AG04449 (cell line): ENCODE measurements around the gene JUND.

Experiments used
- CTCF ChIA-PET: fragments of 350-600 bp; formaldehyde crosslinking; extraction: SDS; loops from one replicate; lab custom pipeline; 2021; ENCODE audit warnings: antibody characterized with exemption; lab: Yijun Ruan, JAX
- POLR2A ChIA-PET: fragments of 400-600, 350-600 bp; formaldehyde crosslinking; extraction: SDS; loops from one replicate; lab custom pipeline; 2020; ENCODE audit warnings: antibody characterized with exemption, inconsistent platforms; lab: Yijun Ruan, JAX
- DNase-seq: peaks from one replicate; pipeline ENCODE4 v3.0.0-alpha.2; 2010; ENCODE audit warnings: low read depth, low spot score
- H3K4me3 ChIP-seq: 2 replicates; pipeline ENCODE4 v1.5.1; 2011; ENCODE audit warnings: low read depth, mild to moderate bottlenecking, control low read depth, low read length
- TF ChIP-seq, protein P1 (sequence below): IDR thresholded peaks from one replicate; pipeline ENCODE4 v1.5.1; 2011; ENCODE audit warnings: mild to moderate bottlenecking, moderate library complexity, low read length, control low read depth, inconsistent platforms; ENCODE audit not compliant: insufficient read depth; ENCODE audit errors: missing control alignments

The JUND gene

DNA sequence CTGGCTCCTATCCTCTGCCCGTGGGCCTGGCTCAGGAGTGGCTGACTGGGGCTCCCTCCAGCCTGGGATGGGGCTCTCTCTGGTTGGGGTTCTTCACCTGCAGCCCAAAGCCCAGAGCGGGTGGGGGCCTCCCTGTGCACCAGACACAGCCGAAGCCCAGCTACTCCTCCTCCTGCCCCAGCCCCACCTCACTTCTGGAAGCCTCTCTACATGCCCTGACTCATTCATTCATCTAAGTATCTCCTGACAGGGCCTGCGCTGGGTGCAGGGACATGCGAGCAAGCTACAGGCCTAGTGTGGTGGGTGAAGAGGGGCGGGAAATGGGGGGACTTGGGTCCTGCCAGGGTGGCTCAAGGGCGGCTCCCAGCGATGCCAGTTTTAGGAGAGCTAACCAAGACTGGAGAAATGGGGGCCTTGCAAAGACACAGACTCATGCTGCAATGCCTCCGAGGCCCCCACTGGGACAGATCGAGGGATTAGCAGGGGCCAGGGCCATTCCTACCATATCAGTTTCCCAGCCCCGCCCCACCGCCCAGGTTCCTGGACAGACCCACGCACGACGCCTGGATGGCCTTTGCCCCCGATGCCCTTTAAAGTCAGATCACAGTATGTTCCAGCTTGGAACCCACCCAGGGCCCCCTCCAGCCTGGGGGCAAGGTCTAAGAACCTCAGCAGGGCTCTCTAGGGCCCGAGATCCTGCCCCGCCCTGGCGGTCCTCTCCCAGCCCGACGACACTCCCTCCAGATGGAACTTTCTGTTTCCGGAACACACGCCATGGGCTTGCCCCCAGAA is 28.9 kb upstream of the JUND start:
- TF ChIP-seq, protein P1, sequence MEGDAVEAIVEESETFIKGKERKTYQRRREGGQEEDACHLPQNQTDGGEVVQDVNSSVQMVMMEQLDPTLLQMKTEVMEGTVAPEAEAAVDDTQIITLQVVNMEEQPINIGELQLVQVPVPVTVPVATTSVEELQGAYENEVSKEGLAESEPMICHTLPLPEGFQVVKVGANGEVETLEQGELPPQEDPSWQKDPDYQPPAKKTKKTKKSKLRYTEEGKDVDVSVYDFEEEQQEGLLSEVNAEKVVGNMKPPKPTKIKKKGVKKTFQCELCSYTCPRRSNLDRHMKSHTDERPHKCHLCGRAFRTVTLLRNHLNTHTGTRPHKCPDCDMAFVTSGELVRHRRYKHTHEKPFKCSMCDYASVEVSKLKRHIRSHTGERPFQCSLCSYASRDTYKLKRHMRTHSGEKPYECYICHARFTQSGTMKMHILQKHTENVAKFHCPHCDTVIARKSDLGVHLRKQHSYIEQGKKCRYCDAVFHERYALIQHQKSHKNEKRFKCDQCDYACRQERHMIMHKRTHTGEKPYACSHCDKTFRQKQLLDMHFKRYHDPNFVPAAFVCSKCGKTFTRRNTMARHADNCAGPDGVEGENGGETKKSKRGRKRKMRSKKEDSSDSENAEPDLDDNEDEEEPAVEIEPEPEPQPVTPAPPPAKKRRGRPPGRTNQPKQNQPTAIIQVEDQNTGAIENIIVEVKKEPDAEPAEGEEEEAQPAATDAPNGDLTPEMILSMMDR, result no peak
- no peak overlapping the region for H3K4me3 ChIP-seq
- DNase-seq, result no peak
- ChIA-PET POLR2A (no interaction called here), CTCF (interaction anchor here (2.7 kb wide), 1 partner anchor 31 kb away, joined by 10 read pairs; no protein-coding TSS in a partner anchor)

DNA sequence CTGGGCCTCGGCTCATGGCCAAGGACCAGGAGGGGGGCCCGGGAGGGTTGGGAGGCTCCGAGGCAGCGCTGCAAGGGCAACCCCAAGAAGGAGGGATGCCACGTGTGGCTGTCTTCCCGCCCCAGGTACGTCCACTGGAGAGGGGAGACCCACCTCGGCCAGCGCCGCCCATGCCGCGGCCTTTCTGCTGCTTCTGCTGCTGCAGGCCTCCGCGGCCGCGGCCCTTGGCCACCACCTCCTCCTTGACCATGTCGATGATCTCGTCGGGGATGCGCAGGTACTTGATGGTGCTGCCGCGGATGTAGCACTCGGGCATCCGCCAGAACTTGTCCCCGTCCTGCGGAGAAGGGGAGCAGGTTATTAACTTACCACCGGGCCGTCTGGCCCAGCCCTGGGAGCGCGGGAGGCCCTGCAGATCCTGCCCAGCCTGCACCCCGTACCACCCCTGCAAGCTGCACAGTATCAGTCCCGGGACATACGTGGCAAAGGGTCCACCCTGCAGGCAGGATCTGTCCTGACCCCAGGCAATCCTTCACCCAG is 28.2 kb upstream of the JUND start:
- H3K4me3 ChIP-seq, result no peak overlapping the region
- TF ChIP-seq, protein P1, result no peak
- DNase-seq, result no peak
- POLR2A ChIA-PET, result no interaction called here
- CTCF ChIA-PET, result interaction anchor here (1.8 to 2.7 kb wide), 2 partner anchors 30 kb away, joined by 4 to 10 read pairs; no protein-coding TSS in a partner anchor

DNA sequence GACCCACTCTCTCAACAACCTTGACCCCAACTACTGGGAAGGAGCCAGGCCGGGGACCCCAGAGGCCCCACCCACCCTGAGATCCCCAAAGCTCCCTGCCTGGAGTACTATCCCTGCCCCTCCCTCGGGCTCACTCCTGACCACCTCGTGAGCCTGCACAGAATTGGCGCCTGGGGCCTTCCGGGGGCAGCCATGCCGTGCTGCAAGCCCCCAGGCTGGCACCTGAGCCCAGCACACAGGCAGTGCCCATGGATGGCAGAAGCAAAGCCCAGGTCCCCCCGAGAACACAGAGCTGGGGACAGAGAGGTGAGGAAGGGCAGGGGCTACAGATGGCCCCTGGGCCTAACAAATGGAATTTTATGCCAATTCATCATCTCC is 27.5 kb upstream of the JUND start:
- H3K4me3 ChIP-seq, result no peak overlapping the region
- no peak for DNase-seq
- ChIA-PET POLR2A (interaction anchor here (1.5 kb wide), 1 partner anchor 16 kb away, joined by 3 read pairs; no protein-coding TSS in a partner anchor), CTCF (interaction anchor here (0.9 to 1.8 kb wide), 2 partner anchors 9 to 30 kb away, joined by 3 to 4 read pairs; no protein-coding TSS in a partner anchor)
- TF ChIP-seq, protein P1, result no peak

DNA sequence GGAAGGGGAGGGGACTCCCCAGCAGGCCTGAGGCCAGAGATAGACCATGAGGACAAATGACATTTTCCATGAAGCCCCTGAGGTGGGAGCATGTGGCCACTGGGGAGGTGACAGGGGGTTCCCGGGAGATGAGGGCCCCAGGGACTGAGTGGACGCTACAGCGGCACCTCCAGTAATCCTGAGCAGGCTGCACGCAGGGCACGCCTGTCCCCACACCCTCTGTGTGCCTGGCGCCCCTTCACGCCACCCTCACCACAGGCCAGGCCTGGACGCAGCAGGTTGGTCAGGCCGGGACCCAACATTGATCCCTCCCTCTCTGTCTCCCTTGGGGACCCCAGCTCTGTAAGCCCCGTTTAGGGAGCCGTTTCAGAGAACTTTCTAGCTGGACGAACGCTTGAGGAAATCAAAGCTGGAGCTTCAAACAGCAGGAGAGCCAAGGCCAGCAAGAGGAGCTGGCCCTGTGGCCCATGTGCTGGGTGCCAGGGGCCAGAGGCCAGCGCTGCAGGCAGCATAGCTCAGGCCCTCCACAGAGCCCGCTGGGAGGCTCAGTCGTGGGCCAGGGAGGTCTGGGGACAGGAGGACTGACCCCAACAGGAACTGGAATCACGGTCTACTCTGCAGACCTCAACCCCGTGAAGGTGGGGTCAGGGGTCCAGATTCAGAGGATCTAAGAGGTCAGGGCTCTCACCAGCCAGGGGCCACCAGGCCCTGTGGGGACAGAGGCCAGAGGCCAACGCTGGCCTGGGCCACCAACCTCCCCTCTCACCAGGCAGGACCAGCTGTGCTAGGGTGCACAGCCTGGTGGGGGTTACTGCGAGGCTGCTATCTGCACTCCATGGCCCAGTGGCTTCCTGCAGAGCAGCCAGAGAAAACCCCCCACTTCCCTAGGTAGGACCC is 26.9 kb upstream of the JUND start:
- CTCF ChIA-PET, result interaction anchor here (0.9 to 1.8 kb wide), 3 partner anchors 9 to 29 kb away, joined by 3 to 5 read pairs (median 4); no protein-coding TSS in a partner anchor
- POLR2A ChIA-PET, result interaction anchor here (1.5 kb wide), 1 partner anchor 15 kb away, joined by 3 read pairs; no protein-coding TSS in a partner anchor
- DNase-seq, result no peak
- TF ChIP-seq, protein P1, result no peak
- no peak overlapping the region for H3K4me3 ChIP-seq

DNA sequence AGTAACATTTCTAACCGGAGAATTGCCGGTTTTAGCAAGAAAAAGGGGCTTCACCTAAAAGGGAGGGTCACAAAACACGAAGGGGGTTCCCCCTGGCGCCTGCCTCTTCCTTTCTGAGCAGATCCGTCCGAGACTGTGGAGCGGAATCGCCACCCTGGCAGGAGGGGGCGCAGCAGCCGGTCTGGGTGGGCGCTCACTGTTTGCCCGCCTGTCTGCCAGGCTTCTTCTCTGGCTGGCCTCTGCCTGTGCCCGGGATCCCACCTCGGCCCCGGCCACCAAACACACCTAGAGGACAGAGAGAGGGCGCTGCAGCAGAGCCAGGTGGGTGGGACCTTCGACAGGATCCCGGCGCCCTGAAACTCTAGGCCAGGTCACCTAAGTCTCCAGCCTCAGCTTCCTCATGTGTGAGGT is 25.9 kb upstream of the JUND start:
- CTCF ChIA-PET, result interaction anchor here (0.7 to 1.8 kb wide), 3 partner anchors 13 to 33 kb away, joined by 3 to 5 read pairs (median 3); partner anchors contain the start of gene PGPEP1
- TF ChIP-seq, protein P1, result no peak
- no peak for DNase-seq
- no peak overlapping the region for H3K4me3 ChIP-seq
- POLR2A ChIA-PET, result interaction anchor here (0.8 to 1.5 kb wide), 2 partner anchors 14 to 26 kb away, joined by 3 read pairs; partner anchors contain the start of gene JUND
